GM04503 (cell line): ENCODE data around the gene SLC47A2.

Experiments used
- DNase-seq: peaks from one replicate; pipeline ENCODE4 v3.0.0-alpha.2; 2012; ENCODE audit warnings: low read depth

The SLC47A2 gene

DNA sequence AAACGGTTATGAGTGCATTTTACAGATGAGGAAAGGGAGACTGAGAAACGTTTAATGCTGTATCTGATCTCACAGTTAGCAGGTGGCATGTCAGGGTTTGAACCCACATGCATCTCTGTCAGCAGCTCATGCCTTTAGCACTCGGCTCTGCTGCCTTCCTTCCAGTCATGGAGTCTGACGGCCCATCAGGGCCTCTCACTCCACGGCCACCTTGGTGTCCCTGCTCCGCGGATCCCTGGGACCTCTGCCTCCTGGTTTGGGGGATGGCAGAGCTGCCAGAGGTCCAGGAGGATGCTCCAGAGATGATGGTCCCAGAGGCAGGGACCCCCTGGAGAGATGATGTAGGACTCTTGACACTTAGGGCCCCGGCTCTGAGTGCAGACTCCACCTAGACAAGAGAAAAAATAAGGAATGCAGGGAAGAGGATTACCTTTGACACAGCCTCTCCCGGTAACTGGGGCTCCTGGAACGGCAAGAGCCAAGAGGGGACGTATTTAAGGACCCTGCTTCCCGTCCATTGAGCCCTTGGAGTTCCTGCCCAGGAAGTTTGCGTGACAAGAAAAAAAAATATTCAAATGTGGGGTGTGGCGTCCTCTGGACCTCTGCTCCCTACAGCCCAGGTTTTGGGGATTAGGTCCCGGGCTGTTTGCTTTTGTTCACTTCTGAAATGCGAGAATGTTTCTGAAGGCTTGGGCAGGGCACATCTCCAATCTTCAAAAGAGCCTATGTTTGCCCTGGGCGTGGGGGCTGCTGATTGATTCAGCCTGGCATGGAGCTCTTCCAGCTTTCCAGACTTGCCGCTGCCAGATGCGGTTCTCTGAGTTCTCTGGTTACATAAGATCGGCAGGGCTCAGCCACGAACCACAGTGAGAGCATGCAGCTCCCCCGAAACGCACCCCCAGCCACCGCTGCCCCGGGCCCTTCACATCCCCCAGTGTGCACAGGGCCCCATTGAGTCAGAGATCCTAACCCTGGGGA lies 31.7 kb upstream of the SLC47A2 start, which contains the start of gene ALDH3A1:
ALDH3A1 (minus strand) TSS at position 470 of the 978 bp plus-strand sequence. CDS start 3,169 bp downstream, outside the sequence.
- no peak for DNase-seq

DNA sequence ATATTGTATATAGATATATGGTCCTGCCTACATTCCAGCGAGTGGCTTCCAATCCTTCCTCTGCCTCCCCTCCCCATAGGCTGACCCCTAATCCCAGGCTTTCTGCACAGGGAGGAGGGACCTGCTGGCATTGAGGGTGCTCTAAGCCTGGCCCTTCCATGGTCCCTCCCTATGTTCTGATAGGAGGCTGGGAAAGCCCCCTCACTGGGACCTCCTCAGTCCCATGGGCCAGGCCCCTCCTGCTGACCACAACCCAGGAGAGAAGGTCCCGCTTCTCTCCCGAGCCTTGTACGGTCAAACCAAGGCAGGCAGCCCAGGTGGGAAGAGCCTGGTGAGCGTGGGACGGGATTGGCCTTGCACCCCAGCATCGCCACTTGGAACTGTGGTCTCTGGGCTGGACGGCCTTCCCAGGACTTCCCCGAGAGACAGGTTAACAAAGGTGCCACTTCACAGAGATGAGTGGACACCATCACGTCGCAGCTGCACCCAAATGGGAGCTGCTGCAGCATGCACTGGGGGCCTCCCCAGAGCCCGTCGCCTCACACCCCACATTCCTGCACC lies 30.9 kb upstream of the SLC47A2 start:
- no peak for DNase-seq

DNA sequence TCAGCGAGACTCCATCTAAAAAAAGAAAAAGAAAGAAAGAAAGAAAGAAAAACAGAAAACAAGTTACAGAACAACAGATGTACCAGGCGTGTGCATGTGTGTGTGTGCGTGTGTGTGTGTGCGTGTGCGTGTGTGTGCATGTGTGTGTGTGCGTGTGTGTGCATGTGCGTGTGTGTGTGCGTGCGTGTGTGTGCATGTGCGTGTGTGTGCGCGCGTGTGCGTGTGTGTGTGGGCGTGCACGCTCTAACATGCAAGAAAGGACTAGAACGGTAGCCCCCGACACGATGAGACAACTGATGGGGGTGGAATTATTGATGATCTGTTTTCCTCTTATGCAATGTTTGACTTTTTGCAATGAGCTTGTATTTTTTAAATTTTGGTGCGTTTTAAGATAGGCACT lies 30.1 kb upstream of the SLC47A2 start:
- no peak for DNase-seq

DNA sequence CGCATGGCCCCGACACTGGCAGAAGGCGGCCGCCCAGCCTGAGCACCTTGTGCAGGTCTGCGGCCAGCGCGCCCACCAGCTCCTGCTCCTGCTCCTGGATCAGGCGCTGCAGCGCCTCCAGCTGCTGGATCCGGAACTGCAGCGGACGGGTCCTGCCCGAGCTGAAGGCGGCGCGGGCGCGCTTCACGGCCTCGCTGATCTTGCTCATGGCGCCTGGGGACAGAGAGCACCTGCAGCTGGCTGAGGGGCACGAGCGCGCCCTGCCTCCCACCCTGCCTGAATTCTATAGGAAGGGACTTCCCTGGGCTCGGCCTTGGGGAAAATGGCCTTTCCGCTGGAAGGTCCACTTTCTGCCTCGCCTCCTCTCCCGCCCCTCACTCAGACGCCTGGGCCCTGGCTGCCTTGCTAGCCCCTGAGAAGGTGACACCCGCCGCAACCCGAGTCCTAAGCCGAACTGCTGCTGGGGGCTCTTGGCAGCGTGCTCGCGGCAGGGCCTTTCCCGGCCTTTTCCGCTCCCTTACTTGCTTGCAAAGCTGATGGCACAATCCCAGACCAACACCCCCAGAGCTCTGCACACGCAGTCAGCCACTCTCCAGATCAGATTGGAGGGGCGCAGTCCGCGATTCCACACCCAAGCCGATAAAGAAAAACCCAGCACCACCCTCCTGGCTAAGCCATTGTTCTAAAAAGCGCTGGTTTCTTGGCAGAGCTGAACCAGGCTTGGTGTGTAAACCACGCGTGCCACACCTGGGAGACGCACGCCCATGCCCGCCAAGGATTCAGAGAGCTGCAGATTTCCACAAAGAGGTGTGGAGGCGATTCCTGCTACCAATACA lies 28.8 kb upstream of the SLC47A2 start:
- no peak for DNase-seq

DNA sequence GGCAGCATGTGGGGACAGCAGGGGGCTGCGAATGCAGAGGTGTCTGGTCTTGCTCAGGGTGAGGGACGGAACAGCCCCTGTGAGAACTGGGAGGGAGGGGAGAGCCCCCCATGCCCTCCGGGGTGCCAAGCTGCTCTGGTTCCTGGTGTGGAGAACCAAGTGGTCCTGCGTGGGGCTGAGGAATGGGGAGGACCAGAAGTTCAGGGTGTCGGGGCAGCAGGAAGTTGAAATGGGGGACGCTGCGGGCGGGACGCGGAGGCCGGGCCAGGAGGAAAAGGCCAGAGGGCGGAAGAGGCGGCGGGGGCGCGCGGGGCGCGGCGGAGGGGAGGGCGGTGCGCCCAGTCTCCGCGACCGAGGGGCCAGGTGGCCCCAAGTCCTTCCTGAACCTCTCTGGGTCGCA lies 28.1 kb upstream of the SLC47A2 start:
- DNase-seq = no peak

DNA sequence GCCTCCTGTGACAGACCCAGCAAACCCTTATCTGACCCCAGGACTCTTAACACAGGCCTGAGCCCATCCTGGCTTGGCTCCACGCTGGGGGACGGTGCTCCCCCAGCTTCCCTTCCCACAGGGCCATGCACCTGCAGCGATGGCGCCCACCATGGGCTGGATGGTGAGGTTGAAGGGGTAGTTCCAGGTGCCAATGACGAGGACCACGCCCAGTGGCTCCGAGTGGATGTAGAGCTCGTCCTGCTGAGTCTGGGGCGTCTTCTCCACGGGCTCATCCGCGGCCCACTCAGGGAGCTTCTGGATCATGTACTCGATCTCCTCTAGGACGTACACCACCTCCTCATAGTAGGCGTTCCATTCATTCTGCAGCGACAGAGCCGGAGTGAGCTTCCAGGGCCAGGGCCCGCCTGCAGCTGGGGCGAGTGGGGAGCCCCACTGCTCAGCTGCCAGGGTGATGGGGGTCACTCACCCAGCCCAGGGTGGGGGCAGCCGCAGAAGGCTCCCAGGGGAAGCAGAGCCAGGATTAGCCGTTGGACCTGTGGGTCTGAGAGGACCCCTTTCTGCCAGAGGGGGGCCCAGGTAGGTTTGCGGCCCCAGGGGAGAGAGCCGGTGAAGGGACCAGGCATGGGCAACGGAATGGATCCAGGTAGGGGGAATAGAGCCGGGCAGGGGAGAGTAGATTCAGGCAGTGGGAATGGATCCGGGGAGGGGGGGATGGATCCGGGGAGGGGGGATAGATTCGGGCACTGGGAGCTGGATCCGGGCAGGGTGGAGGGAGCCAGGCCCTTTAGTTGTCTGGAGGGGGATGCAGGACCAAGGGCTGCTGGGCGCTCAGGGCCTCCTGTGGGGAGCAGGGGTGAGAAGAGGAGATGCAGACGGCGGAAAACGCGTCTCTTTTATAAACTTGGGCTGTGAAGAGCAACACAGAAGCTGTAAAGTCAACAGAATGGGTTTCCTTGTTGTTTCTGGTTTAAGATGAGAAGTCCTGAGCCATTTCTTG lies 27.0 kb upstream of the SLC47A2 start:
- DNase-seq = no peak

DNA sequence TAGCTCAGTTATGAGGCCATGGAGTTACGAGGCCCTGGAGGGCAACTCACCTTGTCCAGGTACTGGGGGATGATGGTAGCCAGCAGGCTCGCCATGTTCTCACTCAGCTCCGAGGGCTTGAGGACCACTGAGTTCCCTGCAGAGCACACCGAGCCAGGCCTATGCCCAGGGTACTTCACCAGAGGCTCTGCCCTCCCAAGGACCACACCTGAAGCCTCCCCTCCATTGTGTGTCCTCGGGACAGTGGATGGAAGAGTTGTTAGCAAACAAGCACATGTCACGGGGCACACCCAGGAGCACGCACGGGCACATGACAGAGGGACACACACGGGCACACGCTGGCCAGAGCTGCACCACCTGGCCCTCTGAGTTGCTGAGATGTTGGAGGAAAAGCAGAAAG lies 26.1 kb upstream of the SLC47A2 start:
- no peak for DNase-seq

DNA sequence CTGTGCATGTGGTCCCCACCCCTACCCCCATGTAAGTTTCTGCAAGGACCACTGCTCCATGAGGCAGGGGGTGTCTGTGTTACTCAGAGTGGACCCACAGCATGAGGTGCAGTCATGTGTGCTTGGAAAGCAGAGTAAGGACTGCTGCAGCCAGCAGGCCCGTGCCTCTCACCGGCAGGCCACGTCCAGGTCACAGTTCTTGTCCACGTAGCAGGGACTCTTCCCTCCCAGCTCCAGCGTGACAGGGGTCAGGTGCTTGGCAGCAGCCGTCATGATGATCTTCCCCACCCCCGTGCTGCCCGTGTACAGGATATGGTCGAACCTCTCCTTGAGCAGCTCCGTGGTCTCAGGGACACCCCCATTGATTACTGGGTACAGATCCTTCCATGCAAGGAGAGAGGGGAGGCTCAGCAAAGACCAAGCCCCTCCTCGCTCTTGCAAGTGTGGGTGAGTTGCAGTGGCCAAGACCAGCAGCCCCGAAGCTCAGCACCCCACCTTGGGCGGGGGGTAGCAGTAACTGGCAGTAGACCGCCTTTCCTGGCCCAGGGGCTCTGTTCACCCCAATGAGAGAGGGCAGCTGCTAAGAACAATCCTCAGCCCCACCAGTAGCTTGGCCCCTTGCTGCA lies 25.6 kb upstream of the SLC47A2 start:
- no peak for DNase-seq

DNA sequence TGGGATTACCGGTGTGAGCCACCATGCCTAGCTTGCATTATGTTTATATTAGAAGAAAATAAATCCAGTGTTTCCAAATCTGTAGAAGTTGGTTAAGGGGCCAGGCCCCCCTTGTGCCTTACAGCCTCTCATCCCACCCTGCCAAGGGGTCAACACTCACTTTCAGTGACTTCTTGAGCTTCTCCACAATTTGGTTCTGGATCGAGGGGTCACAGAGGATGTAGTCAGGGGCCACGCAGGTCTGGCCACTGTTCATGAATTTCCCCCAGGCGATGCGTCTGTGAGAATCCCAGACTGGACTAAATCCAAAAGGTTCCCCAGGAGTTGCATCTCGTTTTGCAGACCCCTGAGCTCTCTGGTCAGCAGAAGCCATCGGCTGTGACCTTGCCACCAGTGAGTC lies 24.5 kb upstream of the SLC47A2 start:
- no peak for DNase-seq

DNA sequence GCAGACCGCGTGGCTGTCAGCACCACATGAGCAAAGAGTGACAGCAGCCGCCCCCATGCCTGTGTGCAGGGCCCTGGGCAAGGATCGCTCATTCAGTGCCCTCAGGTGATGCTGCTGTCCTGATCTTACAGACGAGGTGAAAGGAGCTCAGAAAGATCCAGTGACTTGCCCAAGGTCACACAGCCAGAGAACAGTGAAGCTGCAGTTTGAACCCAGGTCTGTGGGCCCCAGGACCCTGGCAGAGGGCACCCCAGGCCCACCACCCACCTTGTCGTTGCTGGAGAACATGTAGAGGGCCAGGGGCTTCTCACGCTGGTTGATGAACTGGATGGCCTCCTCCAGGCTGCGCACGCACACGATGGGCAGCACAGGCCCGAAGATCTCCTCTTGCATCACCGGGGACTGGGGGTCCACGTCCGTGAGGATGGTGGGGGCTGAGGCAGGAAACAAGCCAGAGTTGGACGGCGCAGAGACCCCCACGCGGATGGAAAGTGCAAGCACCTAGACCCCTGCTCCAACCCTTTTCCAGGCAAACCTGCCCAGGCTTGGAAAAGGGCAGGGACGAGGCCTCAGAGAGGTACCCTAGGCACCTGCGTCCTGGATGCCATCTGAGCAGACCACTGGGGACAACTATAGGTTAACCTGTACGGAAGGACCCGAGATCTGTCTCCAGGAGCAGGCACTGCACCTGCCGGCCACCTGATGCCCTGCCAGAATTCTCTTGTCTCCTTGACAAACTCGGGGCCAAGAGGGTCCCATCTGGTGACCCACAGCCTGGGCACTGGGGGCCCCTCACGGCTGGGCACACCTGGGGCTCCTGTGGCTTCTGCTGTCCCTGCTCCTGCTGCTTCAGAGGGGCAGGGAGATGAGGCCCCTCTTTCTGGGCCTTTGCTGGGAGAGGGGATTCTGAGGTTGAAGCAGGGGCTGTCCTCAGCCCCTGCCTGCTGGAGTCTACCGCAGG lies 23.1 kb upstream of the SLC47A2 start:
- DNase-seq = no peak

DNA sequence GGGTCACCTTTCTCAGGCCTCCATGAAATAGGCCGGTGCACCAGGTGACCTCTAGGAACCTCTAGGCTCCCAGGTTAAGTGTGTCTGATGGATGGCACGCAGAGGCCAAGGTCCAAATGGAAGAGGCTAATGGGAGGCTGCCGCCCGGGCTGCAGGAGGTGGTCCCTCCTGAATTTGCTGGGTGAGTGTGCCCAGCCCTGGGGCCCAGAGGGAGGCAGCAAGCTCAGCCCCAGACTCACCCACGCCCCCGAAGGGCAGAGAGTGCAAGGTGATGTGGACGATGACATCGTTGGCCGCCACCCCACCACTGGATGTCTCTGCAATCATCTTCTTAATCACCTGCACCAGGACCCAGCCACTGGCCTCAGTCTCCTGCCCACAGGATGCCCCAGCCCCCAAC lies 22.4 kb upstream of the SLC47A2 start:
- DNase-seq = no peak

DNA sequence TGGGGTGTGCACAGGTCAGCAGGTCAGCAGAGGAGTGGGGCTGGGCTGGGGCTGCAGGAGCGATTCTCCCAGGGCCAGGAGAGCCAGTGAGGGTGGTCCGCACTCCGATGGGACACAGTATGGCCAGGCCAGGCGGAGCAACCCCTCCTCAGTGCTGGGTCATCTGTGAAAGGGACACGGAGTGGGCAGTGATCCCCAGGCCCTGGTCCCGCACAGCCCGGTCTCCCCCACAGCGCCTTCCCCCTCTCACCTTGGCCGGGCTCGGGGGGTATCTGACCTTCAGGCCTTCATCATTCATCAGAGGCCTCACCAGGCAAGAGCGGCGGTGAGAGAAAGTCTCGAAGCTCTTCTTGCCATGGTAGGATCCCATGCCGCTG lies 21.7 kb upstream of the SLC47A2 start:
- no peak for DNase-seq

DNA sequence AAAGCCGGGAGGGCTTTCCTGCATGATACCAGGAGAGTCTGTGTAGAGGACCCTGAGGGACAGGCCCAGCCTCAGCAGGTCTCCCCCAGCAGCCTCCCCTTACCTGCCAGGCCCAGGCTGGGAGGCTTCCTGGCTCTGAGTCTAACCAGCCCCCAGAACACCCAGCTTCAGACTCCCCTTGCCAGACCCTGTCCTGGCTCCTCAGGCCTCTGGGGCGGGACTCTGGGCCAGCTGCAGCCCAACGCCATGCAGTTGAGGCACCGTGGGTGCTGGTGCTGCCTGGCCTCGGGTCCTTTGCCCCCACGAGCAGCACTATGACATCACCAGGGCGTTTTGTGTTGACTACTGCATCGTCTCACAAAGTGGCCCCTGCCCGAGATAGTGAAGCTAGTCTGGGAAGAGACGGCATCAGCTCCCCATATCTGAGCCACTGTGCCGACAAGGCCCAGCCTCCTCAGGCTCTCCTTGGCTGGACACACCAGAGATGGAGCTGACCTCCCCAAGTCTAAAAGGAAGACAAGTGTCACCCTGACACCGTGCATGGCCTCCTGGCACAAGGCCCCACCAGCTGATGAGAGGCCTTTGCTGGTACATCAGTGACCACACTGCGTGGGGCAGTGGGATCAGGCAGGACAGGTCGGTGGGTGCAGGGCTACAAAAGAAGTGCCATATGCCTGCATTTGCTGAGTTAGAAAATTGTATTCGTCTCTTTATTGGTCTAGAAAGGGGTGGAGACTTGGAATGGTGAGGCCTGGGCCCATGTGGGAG lies 21.1 kb upstream of the SLC47A2 start:
- DNase-seq = no peak

DNA sequence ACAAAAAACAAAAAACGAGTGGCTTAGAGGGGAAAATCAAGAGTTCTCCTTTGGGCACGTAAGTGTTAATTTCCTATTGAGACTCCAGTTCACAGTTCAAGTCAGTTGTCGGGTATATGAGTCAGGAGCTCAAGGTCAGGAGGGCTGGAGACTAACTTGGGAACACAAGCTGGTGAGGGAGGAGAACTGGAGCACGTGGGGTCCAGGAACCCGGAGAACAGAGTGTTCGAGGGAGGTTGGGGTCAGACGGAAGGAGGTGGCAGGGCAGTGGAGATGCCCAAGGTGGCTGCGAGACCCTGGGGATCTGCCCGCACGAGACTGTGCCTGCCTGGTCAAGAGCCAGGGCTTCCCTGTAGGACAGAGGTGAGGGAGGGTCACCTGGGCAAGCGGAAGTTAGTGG lies 19.7 kb upstream of the SLC47A2 start:
- no peak for DNase-seq

DNA sequence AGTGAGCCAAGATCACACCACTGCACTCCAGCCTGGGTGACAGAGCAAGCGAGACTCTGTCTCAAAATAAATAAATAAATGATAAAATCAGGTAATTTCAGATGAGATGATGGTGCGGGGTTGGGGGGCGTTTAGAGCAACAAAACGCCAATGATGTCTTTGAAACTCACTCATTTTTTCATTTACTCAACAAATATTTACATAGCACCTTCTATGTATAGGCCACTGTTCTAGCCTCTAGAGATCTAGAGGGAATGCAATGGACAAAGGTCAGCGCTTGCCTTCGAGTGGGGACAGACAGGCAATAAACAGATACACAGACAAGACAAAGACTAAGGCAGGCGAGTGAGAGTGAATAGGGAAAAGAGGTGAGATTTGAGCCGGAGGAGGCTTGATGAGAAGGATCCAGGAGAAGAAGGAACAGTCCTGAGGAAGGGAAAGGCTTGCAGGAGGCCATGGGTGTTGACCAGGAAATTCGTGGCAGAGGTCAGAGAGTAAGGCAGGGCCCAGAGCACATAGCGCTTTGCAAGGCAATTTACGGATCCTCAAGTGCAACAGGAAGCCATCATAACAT lies 17.7 kb upstream of the SLC47A2 start:
- no peak for DNase-seq

DNA sequence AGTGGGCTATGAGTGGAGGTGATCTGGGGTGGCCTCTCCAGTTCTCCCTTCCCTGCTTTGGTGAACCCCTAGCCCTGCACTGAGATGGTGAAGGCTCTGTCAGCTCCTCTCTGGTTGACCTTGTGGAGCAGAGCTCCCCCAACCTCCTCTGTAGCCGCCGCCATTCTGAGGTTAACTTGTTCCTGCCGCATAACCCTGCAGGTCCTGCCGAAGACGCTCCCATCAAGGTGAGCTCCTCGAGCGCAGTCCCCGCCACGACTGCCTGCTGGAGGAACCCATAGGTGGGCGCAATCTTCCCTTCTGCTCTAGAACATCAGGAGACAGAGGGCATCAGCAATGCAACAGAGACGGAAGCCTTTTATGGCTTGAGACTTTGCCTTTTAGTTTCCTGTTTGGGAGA lies 15.2 kb upstream of the SLC47A2 start:
- DNase-seq = no peak

DNA sequence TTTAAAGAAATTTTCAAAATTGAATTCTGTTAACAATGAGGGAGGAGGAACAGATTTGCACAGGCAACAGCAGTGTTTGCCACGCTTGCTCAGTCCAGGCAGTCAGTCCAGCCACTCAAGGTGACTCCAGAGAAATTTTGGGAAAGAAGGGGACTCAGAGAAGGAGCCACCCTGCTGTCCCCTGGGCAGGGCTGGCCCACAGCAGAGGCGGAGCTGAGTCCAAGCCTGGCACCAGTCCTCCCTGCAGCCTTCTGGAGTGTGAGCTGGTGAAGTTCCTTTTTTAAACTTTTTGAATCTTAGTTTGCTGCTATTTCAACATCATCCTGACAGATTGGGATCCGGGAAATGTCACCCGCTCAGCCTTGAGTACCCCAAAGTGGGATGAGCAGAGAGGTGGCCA lies 14.5 kb upstream of the SLC47A2 start:
- DNase-seq = no peak

DNA sequence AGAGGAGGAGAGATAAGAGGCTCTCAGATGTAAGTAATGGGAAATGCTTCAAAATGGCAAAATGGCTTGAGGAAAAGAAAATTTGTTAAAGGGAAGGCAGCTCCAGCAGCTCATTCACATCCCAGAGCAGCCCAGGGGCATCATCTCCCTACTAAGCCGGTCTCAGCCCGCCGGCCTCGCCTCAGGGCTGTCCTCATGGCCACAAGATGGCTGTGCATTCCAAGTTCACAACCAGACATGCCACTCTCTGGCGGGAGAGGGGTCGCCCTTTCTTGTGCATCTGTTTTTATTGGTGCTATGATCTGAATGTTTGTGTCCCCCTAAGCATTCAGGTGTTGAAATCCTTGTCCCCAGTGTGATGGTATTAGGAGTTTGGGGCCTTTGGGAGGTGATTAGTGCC lies 13.5 kb upstream of the SLC47A2 start:
- DNase-seq = no peak

DNA sequence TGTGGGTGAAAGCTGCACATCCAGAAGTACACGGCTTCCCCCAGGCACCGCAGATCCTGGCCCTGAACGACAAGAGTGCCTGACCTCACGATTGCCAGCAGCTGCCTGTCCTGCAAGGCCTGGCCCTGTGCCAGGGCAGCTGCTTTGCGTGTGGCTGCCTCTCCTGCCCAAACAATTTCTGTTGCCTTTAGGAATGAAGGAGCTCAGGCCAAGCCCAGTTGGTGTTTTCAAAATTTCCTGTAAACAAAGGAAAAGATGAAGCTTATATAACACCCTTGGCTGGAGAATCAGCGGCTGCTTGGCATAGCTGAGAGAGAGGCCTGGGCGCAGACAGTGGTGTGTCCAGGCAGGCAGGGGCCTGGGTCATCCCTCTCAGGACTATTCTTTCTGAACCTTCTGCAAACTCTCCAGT lies 11.7 kb upstream of the SLC47A2 start:
- peak; percentile 91 for DNase-seq
